H9 (cell line): Measurements from ENCODE around the gene KCNA4. TPM values are rescaled to one million over a fixed set of nuclear protein-coding genes. Genes with fewer than 3 reads are reported as not detected.

ENCODE experiments used
- DNase-seq: peaks from one replicate; pipeline ENCODE4 v3.0.0-alpha.2; 2017
- H2AFZ ChIP-seq: one replicate; pipeline ENCODE4 v1.6.1; 2013; ENCODE audit warnings: mild to moderate bottlenecking, low read length, control low read depth, moderate library complexity
- H2AK5ac ChIP-seq: 2 replicates; pipeline ENCODE4 v1.6.1; 2013; ENCODE audit warnings: low read length, control low read depth, mixed read lengths; ENCODE audit not compliant: insufficient read length
- H2BK120ac ChIP-seq: one replicate; pipeline ENCODE4 v1.6.1; 2013; ENCODE audit warnings: low read depth, mild to moderate bottlenecking, low read length, control low read depth, inconsistent platforms; ENCODE audit not compliant: poor library complexity, severe bottlenecking
- H2BK12ac ChIP-seq: 2 replicates; pipeline ENCODE4 v1.6.1; 2013; ENCODE audit warnings: low read length, control low read depth, mixed read lengths, low read depth; ENCODE audit not compliant: insufficient read length
- H2BK15ac ChIP-seq: 2 replicates; pipeline ENCODE4 v1.6.1; 2013; ENCODE audit warnings: low read depth, low read length, control low read depth
- H2BK20ac ChIP-seq: one replicate; pipeline ENCODE4 v1.6.1; 2013; ENCODE audit warnings: low read depth, mild to moderate bottlenecking, low read length, control low read depth, inconsistent platforms; ENCODE audit not compliant: poor library complexity, severe bottlenecking
- H2BK5ac ChIP-seq: 2 replicates; pipeline ENCODE4 v1.6.1; 2013; ENCODE audit warnings: low read length, control low read depth, mixed read lengths; ENCODE audit not compliant: insufficient read length
- H3K14ac ChIP-seq: 2 replicates; pipeline ENCODE4 v1.6.1; 2013; ENCODE audit warnings: low read length, control low read depth; ENCODE audit not compliant: insufficient read depth
- H3K18ac ChIP-seq: 2 replicates; pipeline ENCODE4 v1.6.1; 2013; ENCODE audit warnings: low read depth, mild to moderate bottlenecking, mixed read lengths, low read length, control low read depth; ENCODE audit not compliant: insufficient read length
- H3K23ac ChIP-seq: 2 replicates; pipeline ENCODE4 v1.6.1; 2013; ENCODE audit warnings: low read length, control low read depth, mixed read lengths, low read depth; ENCODE audit not compliant: insufficient read length
- H3K23me2 ChIP-seq: 2 replicates; pipeline ENCODE4 v1.6.1; 2013; ENCODE audit warnings: low read depth, mild to moderate bottlenecking, mixed read lengths, low read length, control low read depth; ENCODE audit not compliant: insufficient read length, poor library complexity, severe bottlenecking
- H3K27ac ChIP-seq: 2 replicates; pipeline ENCODE4 v1.5.1; 2013; ENCODE audit warnings: low read length, control low read depth, mixed read lengths, low read depth; ENCODE audit not compliant: insufficient read length
- H3K27me3 ChIP-seq: 2 replicates; pipeline ENCODE4 v1.6.1; 2013; ENCODE audit warnings: low read length, control low read depth, inconsistent platforms; ENCODE audit not compliant: insufficient read depth
- H3K4ac ChIP-seq: 2 replicates; pipeline ENCODE4 v1.6.1; 2013; ENCODE audit warnings: low read depth, mild to moderate bottlenecking, control low read depth, inconsistent platforms, low read length, moderate library complexity
- H3K4me1 ChIP-seq: 2 replicates; pipeline ENCODE4 v1.6.1; 2013; ENCODE audit warnings: low read length, control low read depth, inconsistent platforms; ENCODE audit not compliant: insufficient read depth
- H3K4me2 ChIP-seq: 2 replicates; pipeline ENCODE4 v1.6.1; 2013; ENCODE audit warnings: low read length, control low read depth, mixed read lengths; ENCODE audit not compliant: insufficient read length, insufficient read depth
- H3K56ac ChIP-seq: 2 replicates; pipeline ENCODE4 v1.6.1; 2013; ENCODE audit warnings: low read depth, mild to moderate bottlenecking, mixed read lengths, low read length, control low read depth; ENCODE audit not compliant: insufficient read length
- H3K79me1 ChIP-seq: 2 replicates; pipeline ENCODE4 v1.6.1; 2013; ENCODE audit warnings: low read depth, mild to moderate bottlenecking, moderate library complexity, low read length, control low read depth, inconsistent platforms; ENCODE audit not compliant: insufficient read depth, poor library complexity, severe bottlenecking
- H3K79me2 ChIP-seq: 2 replicates; pipeline ENCODE4 v1.6.1; 2013; ENCODE audit warnings: low read length, control low read depth, inconsistent platforms; ENCODE audit not compliant: insufficient read depth
- H3K9ac ChIP-seq: 2 replicates; pipeline ENCODE4 v1.6.1; 2013; ENCODE audit warnings: low read length, control low read depth, mixed read lengths; ENCODE audit not compliant: insufficient read length; ENCODE audit errors: extremely low read depth
- H3K9me3 ChIP-seq: one replicate; pipeline ENCODE4 v1.6.1; 2013; ENCODE audit warnings: low read depth, low read length, inconsistent platforms; ENCODE audit not compliant: control insufficient read depth
- H3T11ph ChIP-seq: one replicate; pipeline ENCODE4 v1.6.1; 2013; ENCODE audit warnings: mild to moderate bottlenecking, low read length, control low read depth, inconsistent platforms
- H4K20me1 ChIP-seq: one replicate; pipeline ENCODE4 v1.6.1; 2013; ENCODE audit not compliant: control insufficient read depth, insufficient read length, insufficient read depth
- H4K5ac ChIP-seq: 2 replicates; pipeline ENCODE4 v1.6.1; 2013; ENCODE audit warnings: low read depth, mild to moderate bottlenecking, mixed read lengths, low read length, control low read depth; ENCODE audit not compliant: insufficient read length
- H4K8ac ChIP-seq: replicated peaks from 2 replicates; pipeline ENCODE4 v1.6.1; 2013; ENCODE audit warnings: low read length, control low read depth, mixed read lengths, low read depth; ENCODE audit not compliant: insufficient read length
- H4K91ac ChIP-seq: 2 replicates; pipeline ENCODE4 v1.6.1; 2013; ENCODE audit warnings: low read depth, mild to moderate bottlenecking, moderate library complexity, mixed read lengths, low read length, control low read depth; ENCODE audit not compliant: insufficient read length
- H3K27ac Mint-ChIP-seq, 3 experiments: 2 replicates in 2 of 3; 3 replicates in 1 of 3; pipeline ENCODE4 v1.8.0; 2020 to 2021; ENCODE audit warnings: mixed read lengths in 3 of 3, mild to moderate bottlenecking in 1 of 3, moderate library complexity in 1 of 3
- H3K27me3 Mint-ChIP-seq: 2 replicates; pipeline ENCODE4 v1.8.0; 2021; ENCODE audit warnings: low read depth, mild to moderate bottlenecking, moderate library complexity, mixed read lengths
- H3K36me3 Mint-ChIP-seq, 3 experiments: 2 replicates in 2 of 3; 3 replicates in 1 of 3; pipeline ENCODE4 v1.8.0; 2020 to 2021; ENCODE audit warnings: low read depth in 3 of 3, mixed read lengths in 3 of 3; ENCODE audit not compliant: insufficient read depth in 1 of 3
- H3K4me1 Mint-ChIP-seq, 2 experiments: 2 replicates each; pipeline ENCODE4 v1.8.0; 2020; ENCODE audit warnings: mixed read lengths in 2 of 2
- H3K4me3 Mint-ChIP-seq, 2 experiments: 2 replicates in 1 of 2; 3 replicates in 1 of 2; pipeline ENCODE4 v1.8.0; 2020 to 2021; ENCODE audit warnings: mild to moderate bottlenecking in 2 of 2, mixed read lengths in 2 of 2, moderate library complexity in 1 of 2
- H3K9me3 Mint-ChIP-seq, 2 experiments: 2 replicates in 1 of 2; 3 replicates in 1 of 2; pipeline ENCODE4 v1.8.0; 2020; ENCODE audit warnings: mild to moderate bottlenecking in 2 of 2, mixed read lengths in 2 of 2, moderate library complexity in 1 of 2
- CTCF ChIP-seq: fragments of 200-600 bp; sonication (generic); conservative IDR thresholded peaks from 3 replicates; pipeline ENCODE4 v1.8.0; 2021; ENCODE audit warnings: antibody characterized with exemption, mild to moderate bottlenecking
- WGBS: extraction: QIAGEN DNeasy Blood & Tissue Kit; methylation state at CpG from one replicate; pipeline ENCODE4 v1.1.7; 2013; ENCODE audit warnings: missing lambda C conversion rate, low lambda C conversion rate, mixed read lengths; ENCODE audit not compliant: insufficient read length; ENCODE audit errors: extremely low coverage; 5-methylcytosine and 5-hydroxymethylcytosine counted together
- total RNA-seq: library from RNA; stranded (reverse); gene quantifications from 2 replicates; pipeline ENCODE4 v1.2.1, GENCODE V29; 2021

KCNA4 gene
- total RNA-seq, 1 experiment from 2014 or later = not detected

GRCh38 chr11:29989174-29989970 is 27.5 kb downstream of the KCNA4 start:
- Mint-ChIP-seq H3K36me3 (no peaks in the 10 kb centered on the region), H3K9me3 (peaks cover 0 to 3% of the 10 kb centered on the region in 2 experiments; a peak in 1 of 5 replicates), H3K4me1 (no peaks in the 10 kb centered on the region), H3K27ac (no peak overlapping the region), H3K27me3 (no peaks in the 10 kb centered on the region; the same call in 1 of the 2 replicates), H3K4me3 (no peak overlapping the region)
- H3K23ac ChIP-seq = no peak overlapping the region
- no peak overlapping the region for H3K27ac ChIP-seq
- no peak overlapping the region for H2AFZ ChIP-seq
- no peak overlapping the region for H3T11ph ChIP-seq
- H2BK120ac ChIP-seq = no peak overlapping the region
- H4K91ac ChIP-seq = no peak overlapping the region
- no peak overlapping the region for H3K9ac ChIP-seq
- no peaks in the 10 kb centered on the region for H3K27me3 ChIP-seq
- H2BK20ac ChIP-seq = no peak overlapping the region
- no peak for DNase-seq
- no peak overlapping the region for H2BK15ac ChIP-seq
- no peak overlapping the region for H2BK12ac ChIP-seq
- H3K56ac ChIP-seq = no peak overlapping the region
- H2AK5ac ChIP-seq = no peak overlapping the region
- no peaks in the 10 kb centered on the region for H4K20me1 ChIP-seq
- H3K9me3 ChIP-seq = no peaks in the 10 kb centered on the region
- no peaks in the 10 kb centered on the region for H3K23me2 ChIP-seq
- no peaks in the 10 kb centered on the region for H3K4me1 ChIP-seq
- H3K4me2 ChIP-seq = no peak overlapping the region
- no peak for TF ChIP-seq CTCF
- no peaks in the 10 kb centered on the region for H3K79me2 ChIP-seq
- no peak overlapping the region for H3K4ac ChIP-seq
- H3K14ac ChIP-seq = no peak overlapping the region
- H2BK5ac ChIP-seq = no peak overlapping the region
- H3K79me1 ChIP-seq = no peaks in the 10 kb centered on the region
- no CpG with 5 or more reads among the region's 1 CpG for WGBS
- no peak overlapping the region for H3K18ac ChIP-seq
- no peak overlapping the region for H4K5ac ChIP-seq
- no peak overlapping the region for H4K8ac ChIP-seq
